ENCODE measurements around the gene MOCS1.

- no peak for TF ChIP-seq CTCF (conservative IDR thresholded peaks at IDR 0.05 in 1 of 2, IDR thresholded peaks at IDR 0.05 in 1 of 2; ENCODE audit: low read depth in 1 of 2, low read length in 2 of 2)
- no peak for TF ChIP-seq EZH2 (IDR thresholded peaks at IDR 0.05; ENCODE audit: low read length, missing control alignments)
Measured at GRCh38 chr6:39886871-39887270, 47.4 kb downstream of the MOCS1 start.
